ENCODE results near the gene OR10V1.
"Not testable (repeated sequence)": the region's sequence is repeated elsewhere in the genome, so short reads cannot be mapped to it uniquely, and the experiment has no call there.

The OR10V1 gene

DNA sequence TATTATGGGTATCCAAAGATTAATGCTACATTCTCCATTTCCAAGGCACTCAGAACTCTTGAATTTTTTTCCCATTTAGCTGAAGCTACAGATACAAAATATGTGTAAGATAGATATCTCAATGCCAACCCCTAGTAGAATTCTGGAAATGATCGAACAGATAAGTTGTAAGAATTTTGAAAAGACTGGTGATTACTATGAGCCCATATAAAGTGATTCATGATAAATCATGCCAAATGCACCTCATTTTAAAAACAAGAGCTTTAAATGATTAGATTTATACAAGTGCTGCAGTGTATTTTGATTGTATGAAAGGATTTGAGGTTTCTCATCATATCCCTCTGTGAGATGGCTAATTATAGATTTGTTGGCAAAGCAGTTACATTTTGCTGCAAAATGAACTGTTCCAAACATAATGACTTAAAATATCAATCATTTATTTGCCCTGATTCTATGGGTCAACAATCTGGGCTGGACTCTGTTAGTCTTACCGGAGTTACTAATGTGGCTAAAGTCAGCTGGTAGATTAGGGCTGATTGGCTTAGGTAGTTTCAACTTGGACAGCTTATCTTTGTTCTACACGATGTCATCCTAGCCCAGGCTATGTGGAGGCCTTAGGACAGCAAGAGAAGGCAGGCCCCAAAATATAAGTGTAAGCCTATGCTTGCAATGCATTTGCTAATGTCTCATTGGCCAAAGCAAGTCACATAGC, 3.4 kb downstream of the OR10V1 start:
- Histone ChIP-seq H3K27ac (no peak overlapping the region), H3K4me3 (no peak overlapping the region)
- no peak for DNase-seq (ENCODE audit: low spot score)
- TF ChIP-seq, protein P1, sequence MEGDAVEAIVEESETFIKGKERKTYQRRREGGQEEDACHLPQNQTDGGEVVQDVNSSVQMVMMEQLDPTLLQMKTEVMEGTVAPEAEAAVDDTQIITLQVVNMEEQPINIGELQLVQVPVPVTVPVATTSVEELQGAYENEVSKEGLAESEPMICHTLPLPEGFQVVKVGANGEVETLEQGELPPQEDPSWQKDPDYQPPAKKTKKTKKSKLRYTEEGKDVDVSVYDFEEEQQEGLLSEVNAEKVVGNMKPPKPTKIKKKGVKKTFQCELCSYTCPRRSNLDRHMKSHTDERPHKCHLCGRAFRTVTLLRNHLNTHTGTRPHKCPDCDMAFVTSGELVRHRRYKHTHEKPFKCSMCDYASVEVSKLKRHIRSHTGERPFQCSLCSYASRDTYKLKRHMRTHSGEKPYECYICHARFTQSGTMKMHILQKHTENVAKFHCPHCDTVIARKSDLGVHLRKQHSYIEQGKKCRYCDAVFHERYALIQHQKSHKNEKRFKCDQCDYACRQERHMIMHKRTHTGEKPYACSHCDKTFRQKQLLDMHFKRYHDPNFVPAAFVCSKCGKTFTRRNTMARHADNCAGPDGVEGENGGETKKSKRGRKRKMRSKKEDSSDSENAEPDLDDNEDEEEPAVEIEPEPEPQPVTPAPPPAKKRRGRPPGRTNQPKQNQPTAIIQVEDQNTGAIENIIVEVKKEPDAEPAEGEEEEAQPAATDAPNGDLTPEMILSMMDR (IDR thresholded peaks at IDR 0.05) = no peak

DNA sequence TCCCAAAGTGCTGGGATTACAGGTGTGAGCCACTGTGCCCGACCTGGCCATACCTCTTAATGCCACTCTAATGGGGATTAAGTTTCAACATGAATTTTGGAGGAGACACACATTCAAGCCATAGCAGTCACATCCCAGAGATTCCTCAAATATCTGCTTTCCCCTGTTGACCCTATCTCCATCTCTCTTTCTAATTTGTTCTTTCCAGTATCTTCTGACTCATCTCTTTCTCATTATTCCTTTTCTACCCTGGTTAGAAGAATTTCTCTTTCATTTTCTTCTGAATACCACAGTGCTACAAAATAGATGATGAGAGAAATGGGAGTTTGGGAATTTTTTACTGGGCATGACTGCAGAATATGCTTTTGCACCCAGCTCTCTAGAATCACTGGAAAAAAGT, 5.1 kb downstream of the OR10V1 start:
- TF ChIP-seq, protein P1 (IDR thresholded peaks at IDR 0.05) = no peak
- no peak overlapping the region for H3K27ac ChIP-seq
- no peak for DNase-seq (ENCODE audit: low spot score)
- H3K4me3 ChIP-seq = no peak overlapping the region

DNA sequence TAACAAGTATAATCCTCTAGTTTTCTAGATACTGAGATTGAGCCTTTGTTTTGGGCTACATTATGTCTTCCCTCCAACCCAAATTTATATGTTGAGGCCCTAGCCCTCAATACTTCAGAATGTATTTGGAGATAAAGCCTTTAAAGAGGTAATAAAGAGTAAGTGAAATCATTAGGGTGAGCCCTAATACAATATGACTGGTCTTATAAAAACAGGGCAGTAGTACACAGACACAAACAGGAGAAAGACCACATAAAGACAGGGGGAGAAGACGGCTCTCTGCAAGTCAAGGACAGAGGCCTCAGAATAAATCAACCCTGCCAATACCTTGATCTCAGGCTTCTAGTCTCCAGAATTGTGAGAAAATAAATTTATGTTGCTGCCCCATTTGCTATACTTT, 6.3 kb downstream of the OR10V1 start:
- DNase-seq (ENCODE audit: low spot score) = no peak
- TF ChIP-seq, protein P1 (IDR thresholded peaks at IDR 0.05) = no peak
- no peak overlapping the region for H3K4me3 ChIP-seq
- H3K27ac ChIP-seq = no peak overlapping the region

DNA sequence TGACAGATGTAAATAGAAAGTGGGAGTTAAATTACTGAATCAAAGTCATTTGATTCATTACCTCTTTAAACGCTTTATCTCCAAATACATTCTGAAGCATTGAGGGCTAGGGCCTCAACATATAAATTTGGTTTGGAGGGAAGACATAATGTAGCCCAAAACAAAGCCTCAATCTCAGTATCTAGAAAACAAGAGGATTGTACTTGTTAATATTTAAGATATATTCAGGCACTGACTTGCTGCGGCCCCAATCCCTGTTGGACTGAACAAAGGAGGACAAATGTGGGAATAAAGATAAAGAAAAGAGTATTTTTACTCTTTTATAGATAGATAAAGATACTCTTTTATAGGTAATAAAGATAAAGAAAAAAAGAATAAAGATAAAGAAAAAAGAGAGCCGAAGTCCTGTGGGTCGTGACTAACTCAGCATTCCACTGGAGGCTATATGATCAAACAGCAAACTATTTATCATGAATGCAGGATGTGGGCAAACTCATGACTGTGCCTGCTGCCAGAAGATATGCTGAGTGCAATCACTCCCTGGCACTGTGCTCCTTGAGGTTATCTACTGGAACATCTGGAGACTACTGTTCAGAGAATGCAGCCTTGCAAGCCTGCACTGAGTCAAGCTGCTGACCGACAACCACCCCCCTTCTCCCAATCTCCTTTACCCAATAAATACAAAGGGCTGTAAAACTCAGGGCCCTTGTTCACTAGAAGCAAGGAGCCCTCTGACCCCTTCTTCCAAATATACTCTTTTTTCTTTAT, 6.9 kb downstream of the OR10V1 start:
- no peak for DNase-seq (ENCODE audit: low spot score)
- TF ChIP-seq, protein P1 (IDR thresholded peaks at IDR 0.05) = no peak
- Histone ChIP-seq H3K4me3 (no peak overlapping the region), H3K27ac (no peak overlapping the region)

DNA sequence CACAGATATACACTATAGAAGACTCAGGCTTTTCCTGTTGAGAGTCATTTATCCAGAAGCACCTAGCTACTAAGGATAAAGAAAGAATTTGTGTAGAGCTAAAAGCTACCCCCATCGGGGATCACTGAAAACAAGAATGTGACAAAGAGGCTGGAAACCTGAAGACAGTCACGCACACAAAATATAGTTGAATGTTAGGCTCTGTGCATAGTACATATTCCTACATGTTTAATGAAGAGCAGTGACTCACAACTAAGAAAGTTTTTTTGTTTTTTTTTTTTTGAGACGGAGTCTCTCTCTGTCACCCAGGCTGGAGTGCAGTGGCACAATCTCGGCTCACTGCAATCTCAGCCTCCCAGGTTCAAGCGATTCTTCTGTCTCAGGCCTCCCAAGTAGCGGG, 8.4 kb downstream of the OR10V1 start:
- TF ChIP-seq, protein P1 (IDR thresholded peaks at IDR 0.05) = no peak
- Histone ChIP-seq H3K27ac (no peak overlapping the region), H3K4me3 (no peak overlapping the region)
- no peak for DNase-seq (ENCODE audit: low spot score)

DNA sequence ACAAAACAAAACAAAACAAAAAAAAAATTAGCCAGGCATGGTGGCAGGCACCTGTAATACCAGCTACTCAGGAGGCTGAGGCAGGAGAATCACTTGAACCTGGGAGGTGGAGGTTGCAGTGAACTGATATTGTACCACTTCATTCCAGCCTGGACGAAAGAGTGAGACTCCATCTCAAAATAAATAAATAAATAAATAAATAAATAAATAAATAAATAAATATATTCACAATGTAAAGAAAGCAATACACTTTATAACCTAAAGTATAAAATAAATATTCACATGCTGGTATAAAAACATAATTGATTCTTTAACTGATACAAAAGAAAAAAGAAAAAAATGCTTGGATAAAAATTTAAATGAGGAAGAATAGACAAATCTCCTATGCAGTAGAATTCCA, 10.1 kb downstream of the OR10V1 start:
- H3K4me3 ChIP-seq; DNase-seq (ENCODE audit: low spot score); H3K27ac ChIP-seq: not testable (repeated sequence)

DNA sequence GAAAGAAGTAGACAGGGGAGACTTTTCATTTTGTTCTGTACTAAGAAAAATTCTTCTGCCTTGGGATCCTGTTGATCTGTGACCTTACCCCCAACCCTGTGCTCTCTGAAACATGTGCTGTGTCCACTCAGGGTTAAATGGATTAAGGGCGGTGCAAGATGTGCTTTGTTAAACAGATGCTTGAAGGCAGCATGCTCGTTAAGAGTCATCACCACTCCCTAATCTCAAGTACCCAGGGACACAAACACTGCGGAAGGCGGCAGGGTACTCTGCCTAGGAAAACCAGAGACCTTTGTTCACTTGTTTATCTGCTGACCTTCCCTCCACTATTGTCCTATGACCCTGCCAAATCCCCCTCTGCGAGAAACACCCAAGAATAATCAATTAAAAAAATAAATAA, 13.5 kb downstream of the OR10V1 start:
- not testable (repeated sequence) for H3K27ac ChIP-seq; DNase-seq (ENCODE audit: low spot score); H3K4me3 ChIP-seq

GRCh38 chr11:59698506-59698905, 15.1 kb downstream of the OR10V1 start:
- TF ChIP-seq, protein P1 (IDR thresholded peaks at IDR 0.05) = no peak
- no peak overlapping the region for H3K27ac ChIP-seq
- H3K4me3 ChIP-seq = no peak overlapping the region
- DNase-seq (ENCODE audit: low spot score) = no peak
